Tibial artery (tissue), 4 donors: ENCODE measurements around the gene NRF1.
"Not testable (repeated sequence)": the region's sequence is repeated elsewhere in the genome, so short reads cannot be mapped to it uniquely, and the experiment has no call there.

Experiments
- DNase-seq, 2 donors: peaks; one replicate each; pipeline ENCODE4 v3.0.0-alpha.2; 2019
- H3K27ac ChIP-seq, 2 donors: fragments of 200-600 bp; sonication (generic) in 1 of 2; 1 replicate in 1 of 2; 2 replicates in 1 of 2; pipeline ENCODE4 v1.5.1; 2018 to 2019; ENCODE audit warnings: mild to moderate bottlenecking in 1 of 2
- H3K27me3 ChIP-seq, 2 donors: fragments of 200-600 bp; sonication (generic) in 1 of 2; one replicate each; pipeline versions ENCODE4 v1.5.1 to v1.6.0; 2016 to 2019
- H3K36me3 ChIP-seq, 3 donors: fragments of 200-600 bp; sonication (generic) in 2 of 3; one replicate each; pipeline ENCODE4 v1.5.1; 2016 to 2019; ENCODE audit warnings: mild to moderate bottlenecking in 2 of 3
- H3K4me1 ChIP-seq, 4 donors: fragments of 200-600 bp; sonication (generic) in 2 of 4; 1 replicate in 3 of 4; 2 replicates in 1 of 4; pipeline ENCODE4 v1.5.1; 2016 to 2019
- H3K4me3 ChIP-seq, 2 donors: fragments of 200-600 bp; sonication (generic) in 1 of 2; 1 replicate in 1 of 2; 2 replicates in 1 of 2; pipeline ENCODE4 v1.5.1; 2018 to 2019; ENCODE audit warnings: mild to moderate bottlenecking in 2 of 2
- H3K9me3 ChIP-seq, 3 donors: fragments of 200-600 bp; sonication (generic) in 1 of 3; one replicate each; pipeline ENCODE4 v1.5.1; 2016 to 2019
- intact Hi-C: fragments of 100-400 bp; cut with DNase I; formaldehyde crosslinking; loops from one replicate; pipeline ENCODE4 v1.15.0; 2023; ENCODE audit warnings: low total_unique reads
- TF ChIP-seq, protein P1 (sequence below), 2 experiments: fragments of 200-600 bp in 1 of 2; fragments of 450-650 bp in 1 of 2; IDR thresholded peaks; one replicate each; pipeline ENCODE4 v1.5.1; 2017 to 2019; ENCODE audit warnings: antibody characterized with exemption in 2 of 2, mild to moderate bottlenecking in 1 of 2, moderate library complexity in 1 of 2

NRF1 gene

GRCh38 chr7:129571201-129571600 lies 40.3 kb upstream of the NRF1 start:
- Histone ChIP-seq H3K4me1 (no peaks in the 10 kb centered on the region), H3K36me3 (no peaks in the 10 kb centered on the region), H3K27me3 (peaks cover 0 to 7% of the 10 kb centered on the region in 2 donors), H3K4me3 (no peak overlapping the region), H3K9me3 (no peaks in the 10 kb centered on the region), H3K27ac (no peak overlapping the region)
- TF ChIP-seq, protein P1, sequence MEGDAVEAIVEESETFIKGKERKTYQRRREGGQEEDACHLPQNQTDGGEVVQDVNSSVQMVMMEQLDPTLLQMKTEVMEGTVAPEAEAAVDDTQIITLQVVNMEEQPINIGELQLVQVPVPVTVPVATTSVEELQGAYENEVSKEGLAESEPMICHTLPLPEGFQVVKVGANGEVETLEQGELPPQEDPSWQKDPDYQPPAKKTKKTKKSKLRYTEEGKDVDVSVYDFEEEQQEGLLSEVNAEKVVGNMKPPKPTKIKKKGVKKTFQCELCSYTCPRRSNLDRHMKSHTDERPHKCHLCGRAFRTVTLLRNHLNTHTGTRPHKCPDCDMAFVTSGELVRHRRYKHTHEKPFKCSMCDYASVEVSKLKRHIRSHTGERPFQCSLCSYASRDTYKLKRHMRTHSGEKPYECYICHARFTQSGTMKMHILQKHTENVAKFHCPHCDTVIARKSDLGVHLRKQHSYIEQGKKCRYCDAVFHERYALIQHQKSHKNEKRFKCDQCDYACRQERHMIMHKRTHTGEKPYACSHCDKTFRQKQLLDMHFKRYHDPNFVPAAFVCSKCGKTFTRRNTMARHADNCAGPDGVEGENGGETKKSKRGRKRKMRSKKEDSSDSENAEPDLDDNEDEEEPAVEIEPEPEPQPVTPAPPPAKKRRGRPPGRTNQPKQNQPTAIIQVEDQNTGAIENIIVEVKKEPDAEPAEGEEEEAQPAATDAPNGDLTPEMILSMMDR (IDR thresholded peaks at IDR 0.05): no peak
- DNase-seq: no peak
- intact Hi-C loops: no loop called here

DNA sequence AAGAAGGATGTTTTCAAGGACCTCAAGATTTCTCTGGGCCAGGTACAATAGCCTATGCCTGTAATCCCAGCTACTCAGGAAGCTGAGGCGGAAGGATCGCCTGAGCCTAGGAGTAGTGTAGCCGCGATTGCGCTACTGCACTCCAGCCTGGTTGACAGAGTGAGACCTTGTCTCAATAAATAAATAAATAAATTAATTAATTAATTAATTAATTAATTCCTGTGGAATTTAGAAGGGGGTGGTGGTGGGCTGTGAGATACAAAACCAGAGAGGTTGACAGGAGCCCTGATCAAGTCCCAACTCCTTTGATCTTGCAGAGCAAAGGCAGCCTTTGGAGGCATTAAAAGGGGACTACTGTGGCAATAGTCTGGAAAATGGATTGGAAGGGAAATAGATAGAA lies 39.3 kb upstream of the NRF1 start:
- TF ChIP-seq, protein P1 (IDR thresholded peaks at IDR 0.05): no peak
- peaks cover 0 to 2% of the 10 kb centered on the region in 2 donors for H3K27me3 ChIP-seq
- H3K4me1 ChIP-seq: no peaks in the 10 kb centered on the region
- H3K36me3 ChIP-seq: no peaks in the 10 kb centered on the region
- no peak overlapping the region for H3K27ac ChIP-seq
- intact Hi-C loops: no loop called here
- no peak overlapping the region for H3K4me3 ChIP-seq
- no peaks in the 10 kb centered on the region for H3K9me3 ChIP-seq
- DNase-seq: no peak

DNA sequence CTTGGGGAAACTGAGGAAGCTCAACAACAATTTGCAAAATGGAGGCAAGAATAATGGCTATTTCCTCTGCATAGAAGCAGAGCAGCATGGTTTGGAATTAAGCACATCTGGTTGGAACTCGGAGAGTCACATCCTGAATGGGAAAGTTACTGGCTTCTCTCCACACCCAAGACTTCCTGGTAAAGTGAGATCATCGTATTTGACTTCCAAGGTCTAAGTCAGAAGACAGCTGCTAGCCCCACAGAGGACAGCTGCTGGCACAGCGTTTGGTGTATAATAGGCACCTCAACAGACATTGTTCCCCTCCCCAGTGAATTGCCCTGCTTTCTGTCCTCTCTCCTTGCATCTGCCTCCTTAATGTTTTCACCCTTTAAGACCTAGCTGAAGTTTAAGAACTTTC lies 37.0 kb upstream of the NRF1 start:
- Histone ChIP-seq H3K36me3 (no peaks in the 10 kb centered on the region), H3K27ac (no peak overlapping the region), H3K4me3 (no peak overlapping the region), H3K9me3 (peaks cover 0 to 13% (median 8%) of the 10 kb centered on the region in 3 donors), H3K27me3 (no peaks in the 10 kb centered on the region), H3K4me1 (no peaks in the 10 kb centered on the region)
- no peak for DNase-seq
- TF ChIP-seq, protein P1 (IDR thresholded peaks at IDR 0.05): no peak
- intact Hi-C loops: no loop called here

DNA sequence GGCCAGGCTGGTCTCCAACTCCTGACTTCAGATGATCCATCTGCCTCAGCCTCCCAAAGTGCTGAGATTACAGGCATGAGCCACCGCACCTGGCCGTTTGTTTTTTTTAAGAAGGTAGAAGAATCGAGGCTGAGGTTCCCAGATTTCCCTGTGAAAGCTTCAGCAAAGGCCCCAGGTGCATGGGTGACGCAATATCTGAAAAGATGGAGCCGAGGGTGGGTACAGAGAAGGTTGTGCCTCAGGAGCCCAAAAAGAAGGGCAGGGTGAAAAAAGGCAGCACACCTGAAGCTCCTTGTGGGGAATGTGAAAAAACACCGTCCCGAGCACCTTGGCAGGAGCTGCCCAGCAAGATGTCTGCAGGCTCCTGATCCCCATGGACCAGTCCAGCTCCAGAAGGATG lies 35.8 kb upstream of the NRF1 start:
- intact Hi-C loops: no loop called here
- no peaks in the 10 kb centered on the region for H3K4me1 ChIP-seq
- TF ChIP-seq, protein P1 (IDR thresholded peaks at IDR 0.05): no peak
- no peak overlapping the region for H3K27ac ChIP-seq
- peaks cover 0 to 13% (median 8%) of the 10 kb centered on the region in 3 donors for H3K9me3 ChIP-seq
- no peaks in the 10 kb centered on the region for H3K27me3 ChIP-seq
- no peak overlapping the region for H3K4me3 ChIP-seq
- no peak for DNase-seq
- no peaks in the 10 kb centered on the region for H3K36me3 ChIP-seq

DNA sequence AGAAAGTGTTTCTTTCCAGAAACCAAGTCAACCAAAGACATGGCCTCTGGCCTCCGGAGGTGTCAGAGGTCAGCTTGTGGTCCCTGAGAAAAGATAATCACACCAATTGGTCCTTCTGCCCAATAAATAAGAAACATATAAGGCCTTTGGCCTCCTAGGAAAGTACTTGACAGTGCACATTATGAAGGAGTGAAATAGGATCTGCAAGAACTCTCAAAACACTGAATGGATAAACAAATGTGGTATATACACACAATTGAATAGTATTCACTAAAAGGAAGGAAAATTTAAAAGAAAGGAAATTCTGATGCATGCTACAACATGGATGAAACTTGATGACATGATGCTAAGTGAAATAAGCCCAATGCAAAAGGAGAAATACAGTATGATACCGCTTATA lies 35.4 kb upstream of the NRF1 start:
- peaks cover 0 to 13% (median 8%) of the 10 kb centered on the region in 3 donors for H3K9me3 ChIP-seq
- no peaks in the 10 kb centered on the region for H3K4me1 ChIP-seq
- TF ChIP-seq, protein P1 (IDR thresholded peaks at IDR 0.05): no peak
- no peaks in the 10 kb centered on the region for H3K27me3 ChIP-seq
- H3K4me3 ChIP-seq: no peak overlapping the region
- intact Hi-C loops: no loop called here
- no peak overlapping the region for H3K27ac ChIP-seq
- DNase-seq: no peak
- H3K36me3 ChIP-seq: no peaks in the 10 kb centered on the region

GRCh38 chr7:129578829-129579228 lies 32.7 kb upstream of the NRF1 start:
- Histone ChIP-seq H3K27ac (no peak overlapping the region), H3K4me1 (no peaks in the 10 kb centered on the region), H3K36me3 (no peaks in the 10 kb centered on the region), H3K27me3 (no peaks in the 10 kb centered on the region), H3K4me3 (no peak overlapping the region), H3K9me3 (peaks cover 0 to 13% (median 8%) of the 10 kb centered on the region in 3 donors)
- TF ChIP-seq, protein P1 (IDR thresholded peaks at IDR 0.05): no peak
- no peak for DNase-seq
- intact Hi-C loops: no loop called here

DNA sequence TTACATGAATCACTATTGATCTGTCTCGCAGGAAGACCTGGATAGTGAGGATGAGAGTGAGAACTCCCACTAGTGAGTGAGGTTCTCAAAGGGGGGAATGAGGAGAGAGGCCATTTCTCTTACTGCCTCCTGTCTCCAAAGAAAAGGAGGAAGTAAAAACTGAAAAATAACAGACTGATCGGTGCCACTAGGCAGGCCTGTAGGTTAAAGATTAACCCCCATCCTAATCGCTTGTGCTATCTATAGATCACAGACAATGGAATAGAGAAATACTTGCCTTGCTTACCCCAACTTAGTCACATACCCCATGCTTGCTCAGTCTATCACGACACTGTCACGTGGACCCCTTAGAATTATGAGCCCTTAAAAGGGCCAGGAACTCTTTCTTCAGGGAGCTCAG lies 25.3 kb upstream of the NRF1 start:
- H3K27ac ChIP-seq, H3K36me3 ChIP-seq, H3K27me3 ChIP-seq, H3K4me1 ChIP-seq, intact Hi-C loops, H3K4me3 ChIP-seq, DNase-seq: not testable (repeated sequence)
- peaks cover 0 to 38% (median 17%) of the 10 kb centered on the region in 3 donors for H3K9me3 ChIP-seq
